Common myeloid progenitor, CD34-positive (primary cell): ENCODE data around the gene GTF2E1.

Experiments
- CTCF ChIA-PET: fragments of 350-600 bp; sonication (Branson Sonifier 250); formaldehyde crosslinking; loops from one replicate; lab custom pipeline; 2021; ENCODE audit warnings: antibody characterized with exemption; lab: Charles Lee
- POLR2A ChIA-PET: fragments of 350-600 bp; sonication (Branson Sonifier 250); formaldehyde crosslinking; loops from one replicate; lab custom pipeline; 2021; ENCODE audit warnings: antibody characterized with exemption; lab: Charles Lee
- DNase-seq, 3 donors: peaks; one replicate each; pipeline versions ENCODE4 v3.0.0 to v3.0.0-alpha.2; 2013
- H3K27ac ChIP-seq, 2 experiments: 1 replicate in 1 of 2; 2 replicates in 1 of 2; pipeline ENCODE4 v1.7.0; 2013; ENCODE audit warnings: inconsistent platforms in 2 of 2, low read length in 2 of 2, mild to moderate bottlenecking in 2 of 2, low read depth in 1 of 2, moderate library complexity in 1 of 2; ENCODE audit not compliant: severe bottlenecking in 2 of 2, insufficient read depth in 1 of 2, poor library complexity in 1 of 2
- H3K27me3 ChIP-seq, 5 experiments: replicated peaks in 2 of 5; 1 replicate in 3 of 5; 2 replicates in 2 of 5; pipeline versions ENCODE4 v1.6.1 to v1.7.0; 2013; ENCODE audit warnings: low read length in 4 of 5, mild to moderate bottlenecking in 2 of 5, moderate library complexity in 2 of 5, inconsistent platforms in 1 of 5; ENCODE audit not compliant: insufficient read depth in 5 of 5, control insufficient read depth in 4 of 5
- H3K36me3 ChIP-seq, 4 experiments: 1 replicate in 2 of 4; 2 replicates in 2 of 4; pipeline versions ENCODE4 v1.6.1 to v1.7.0; 2013; ENCODE audit warnings: low read length in 3 of 4, control low read depth in 1 of 4, mild to moderate bottlenecking in 1 of 4; ENCODE audit not compliant: control insufficient read depth in 4 of 4, insufficient read depth in 4 of 4
- H3K4me1 ChIP-seq, 4 experiments: 1 replicate in 3 of 4; 2 replicates in 1 of 4; pipeline versions ENCODE4 v1.6.1 to v1.7.1; 2013; ENCODE audit warnings: low read length in 3 of 4, mild to moderate bottlenecking in 3 of 4, control low read depth in 1 of 4, inconsistent platforms in 1 of 4, moderate library complexity in 1 of 4; ENCODE audit not compliant: control insufficient read depth in 4 of 4, insufficient read depth in 4 of 4; ENCODE audit errors: control extremely low read depth in 1 of 4
- H3K4me3 ChIP-seq, 7 experiments: 1 replicate in 4 of 7; 2 replicates in 3 of 7; pipeline versions ENCODE4 v1.5.1 to v1.7.0; 2013; ENCODE audit warnings: mild to moderate bottlenecking in 7 of 7, low read length in 6 of 7, moderate library complexity in 6 of 7, inconsistent platforms in 2 of 7, low read depth in 2 of 7, control low read depth in 1 of 7; ENCODE audit not compliant: insufficient read depth in 4 of 7, control insufficient read depth in 1 of 7; ENCODE audit errors: extremely low read depth in 1 of 7
- H3K9me3 ChIP-seq, 5 experiments: 1 replicate in 4 of 5; 2 replicates in 1 of 5; pipeline versions ENCODE4 v1.6.1 to v1.7.1; 2013; ENCODE audit warnings: low read length in 4 of 5, mild to moderate bottlenecking in 2 of 5, inconsistent platforms in 1 of 5, low read depth in 1 of 5, moderate library complexity in 1 of 5; ENCODE audit not compliant: control insufficient read depth in 4 of 5, insufficient read depth in 2 of 5; ENCODE audit errors: control extremely low read depth in 1 of 5
- WGBS: methylation state at CpG from one replicate; pipeline ENCODE4 v1.1.5; 2013; ENCODE audit not compliant: insufficient coverage; 5-methylcytosine and 5-hydroxymethylcytosine counted together

The GTF2E1 gene

DNA sequence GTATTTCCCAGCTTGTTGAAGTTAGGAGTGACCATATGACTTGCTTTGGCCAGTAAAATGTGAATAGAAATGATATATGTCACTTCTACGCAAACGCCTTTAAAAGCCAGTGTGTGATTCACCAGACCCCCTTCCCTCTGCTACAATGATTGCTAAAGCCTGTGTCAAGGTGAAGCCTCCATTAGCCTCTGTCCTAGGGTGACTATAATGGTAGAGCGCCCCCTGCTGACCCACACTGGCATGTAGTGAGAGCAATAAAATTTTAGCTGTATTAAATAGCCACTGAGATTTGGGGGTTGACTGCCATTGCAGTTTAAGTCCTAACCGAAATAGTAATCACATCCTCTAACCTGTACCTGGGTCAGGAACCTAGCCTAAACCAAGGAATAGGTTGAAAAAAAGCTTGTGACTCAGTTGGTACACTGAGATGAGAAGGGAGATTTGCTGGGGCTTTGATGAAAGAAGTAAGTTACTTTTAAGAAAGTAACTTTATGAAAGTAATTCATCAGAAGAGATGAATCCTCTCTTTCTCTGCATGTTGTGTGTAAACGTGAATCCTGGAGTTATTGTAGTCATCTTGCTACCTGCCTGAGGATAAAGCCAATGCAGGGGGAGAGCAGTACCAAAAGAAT, 52.6 kb downstream of the GTF2E1 start:
- POLR2A ChIA-PET, result no interaction called here
- CTCF ChIA-PET, result interaction anchor here (0.8 to 4.4 kb wide), 21 partner anchors 10 to 377 kb away, joined by 3 to 62 read pairs (median 4); partner anchors contain the start of genes GTF2E1, NDUFB4 and RABL3
- no peaks in the 10 kb centered on the region for H3K4me1 ChIP-seq
- DNase-seq, result peak; percentile 78 to 91 (median 85)
- H3K27me3 ChIP-seq, result peaks cover 0 to 40% (median 8%) of the 10 kb centered on the region in 5 experiments
- no peak overlapping the region for H3K27ac ChIP-seq
- H3K9me3 ChIP-seq, result no peaks in the 10 kb centered on the region
- 0% methylated on average over 1 of the region's 5 CpGs for WGBS
- no peak overlapping the region for H3K4me3 ChIP-seq
- no peaks in the 10 kb centered on the region for H3K36me3 ChIP-seq

DNA sequence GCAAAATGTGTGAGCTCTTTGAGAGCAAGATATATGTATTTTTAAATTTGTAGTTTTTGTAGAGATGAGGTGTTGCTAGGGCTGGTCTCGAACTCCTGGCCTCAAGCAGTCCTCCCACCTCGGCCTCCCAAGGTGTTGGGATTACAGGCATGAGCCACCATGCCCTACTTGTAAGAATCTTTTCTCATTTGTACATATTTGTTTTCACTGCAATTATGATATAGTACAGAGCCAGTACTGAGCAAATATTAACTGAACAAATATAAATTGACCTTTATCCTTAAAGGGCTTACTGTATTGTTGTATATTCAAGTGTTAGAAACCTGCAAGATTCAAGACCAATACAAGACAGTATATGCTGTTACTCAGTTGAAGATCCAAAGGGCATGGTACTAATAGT, 53.4 kb downstream of the GTF2E1 start:
- Histone ChIP-seq H3K4me1 (no peaks in the 10 kb centered on the region), H3K36me3 (no peaks in the 10 kb centered on the region), H3K9me3 (no peaks in the 10 kb centered on the region), H3K27ac (no peak overlapping the region), H3K27me3 (peaks cover 0 to 48% (median 11%) of the 10 kb centered on the region in 5 experiments), H3K4me3 (no peak overlapping the region)
- no peak for DNase-seq
- ChIA-PET CTCF (interaction anchor here (1.2 to 4.4 kb wide), 8 partner anchors 13 to 378 kb away, joined by 3 to 62 read pairs (median 4); partner anchors contain the start of gene NDUFB4), POLR2A (no interaction called here)
- WGBS, result no CpG with 5 or more reads among the region's 2 CpGs

DNA sequence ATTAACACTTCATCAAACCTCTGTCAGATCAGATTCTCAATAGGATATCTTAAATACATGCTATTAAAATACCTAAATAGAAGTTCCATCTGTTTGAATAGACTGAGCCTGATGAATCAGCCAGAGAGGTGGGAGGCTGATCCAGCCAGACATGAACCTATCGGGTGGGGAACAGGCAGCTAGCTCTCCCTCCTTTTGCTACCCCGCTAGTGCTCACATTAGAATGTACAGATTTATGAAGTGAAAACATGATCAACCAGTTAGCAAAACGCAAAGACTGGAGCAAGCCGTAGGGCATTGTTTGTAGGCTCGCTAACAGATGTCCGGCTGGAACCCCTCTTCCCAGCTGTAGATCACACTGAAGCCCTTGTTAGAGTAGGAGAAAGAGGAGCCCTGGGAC, 54.4 kb downstream of the GTF2E1 start:
- H3K9me3 ChIP-seq, result no peaks in the 10 kb centered on the region
- no peak for DNase-seq
- H3K36me3 ChIP-seq, result no peaks in the 10 kb centered on the region
- POLR2A ChIA-PET, result no interaction called here
- WGBS, result 86% methylated on average over 4 of the region's 6 CpGs
- peaks cover 0 to 54% (median 14%) of the 10 kb centered on the region in 5 experiments for H3K27me3 ChIP-seq
- no peak overlapping the region for H3K4me3 ChIP-seq
- H3K27ac ChIP-seq, result no peak overlapping the region
- CTCF ChIA-PET, result interaction anchor here (2.4 to 3.2 kb wide), 2 partner anchors 230 to 236 kb away, joined by 7 to 12 read pairs; no protein-coding TSS in a partner anchor
- H3K4me1 ChIP-seq, result peaks cover 0 to 2% (median under 1%) of the 10 kb centered on the region in 4 experiments

DNA sequence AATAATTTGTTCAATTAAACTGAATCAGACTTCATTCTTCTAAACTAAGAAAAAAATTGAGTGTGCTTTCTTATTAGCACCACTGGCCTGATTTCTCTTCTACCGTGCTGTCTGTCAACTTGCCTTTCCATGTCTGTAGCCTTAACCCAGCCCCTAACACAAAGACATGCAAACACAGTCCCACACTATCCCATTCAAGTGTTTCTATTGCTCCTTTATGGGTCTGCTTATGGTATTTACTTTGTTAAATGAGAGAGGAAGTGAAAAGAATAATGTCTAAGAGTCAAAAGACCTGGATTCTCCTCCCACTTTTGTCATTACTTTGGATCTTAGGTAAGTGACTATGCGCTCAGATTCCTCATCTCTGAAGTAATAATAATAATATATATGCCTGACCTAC, 55.3 kb downstream of the GTF2E1 start:
- H3K36me3 ChIP-seq, result no peaks in the 10 kb centered on the region
- CTCF ChIA-PET, result interaction anchor here (2.4 to 3.2 kb wide), 2 partner anchors 230 to 237 kb away, joined by 7 to 12 read pairs; no protein-coding TSS in a partner anchor
- POLR2A ChIA-PET, result no interaction called here
- H3K27me3 ChIP-seq, result peaks cover 0 to 52% (median 14%) of the 10 kb centered on the region in 5 experiments
- no peak overlapping the region for H3K4me3 ChIP-seq
- no CpG with 5 or more reads among the region's 2 CpGs for WGBS
- H3K9me3 ChIP-seq, result no peaks in the 10 kb centered on the region
- no peak for DNase-seq
- H3K27ac ChIP-seq, result no peak overlapping the region
- peaks cover 0 to 4% (median 2%) of the 10 kb centered on the region in 4 experiments for H3K4me1 ChIP-seq

DNA sequence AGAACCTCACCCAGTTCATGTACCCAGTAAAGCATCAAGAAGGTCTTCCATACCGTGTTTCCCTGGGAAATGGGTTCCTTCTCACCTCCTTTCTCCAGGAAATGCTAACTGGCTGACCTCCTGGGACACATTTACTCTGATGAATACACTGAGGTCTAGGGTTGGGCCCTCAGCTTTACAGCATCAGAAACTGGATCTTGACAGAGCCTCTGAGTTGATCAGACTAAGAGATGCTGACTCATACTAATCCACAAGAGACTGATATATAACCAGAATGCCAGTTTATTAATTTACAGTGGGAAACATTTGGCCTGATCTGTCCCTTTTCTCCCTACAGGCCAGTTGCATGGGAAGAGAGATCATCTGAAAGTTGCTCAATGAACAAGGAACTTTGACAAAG, 55.8 kb downstream of the GTF2E1 start:
- no peak for DNase-seq
- no peaks in the 10 kb centered on the region for H3K9me3 ChIP-seq
- no peaks in the 10 kb centered on the region for H3K36me3 ChIP-seq
- 100% methylated on average over 1 of the region's 1 CpG for WGBS
- H3K27me3 ChIP-seq, result peaks cover 0 to 52% (median 14%) of the 10 kb centered on the region in 5 experiments
- POLR2A ChIA-PET, result no interaction called here
- H3K4me1 ChIP-seq, result peaks cover 0 to 4% (median 2%) of the 10 kb centered on the region in 4 experiments
- CTCF ChIA-PET, result interaction anchor here (1.5 to 3.2 kb wide), 3 partner anchors 231 to 239 kb away, joined by 5 to 12 read pairs (median 7); no protein-coding TSS in a partner anchor
- H3K4me3 ChIP-seq, result no peak overlapping the region
- H3K27ac ChIP-seq, result no peak overlapping the region

DNA sequence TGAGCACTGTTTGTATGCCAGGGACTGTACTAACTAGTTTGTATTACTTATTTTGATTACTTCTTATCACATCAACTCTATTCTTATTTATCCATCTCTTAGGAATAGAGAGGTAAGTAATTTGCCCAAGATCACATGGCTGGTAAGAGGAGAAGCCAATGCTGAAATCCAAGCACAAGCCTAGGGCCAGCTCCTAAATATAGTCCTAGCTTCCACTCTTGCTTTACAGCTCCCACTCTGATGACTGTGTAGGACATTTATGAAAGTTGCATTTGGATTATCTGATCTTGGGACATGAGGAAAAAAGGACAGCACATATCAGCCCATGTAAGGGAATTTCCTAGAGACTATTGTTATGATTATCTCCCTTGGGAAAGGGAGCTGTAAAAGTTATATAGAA, 58.1 kb downstream of the GTF2E1 start:
- CTCF ChIA-PET, result no interaction called here

DNA sequence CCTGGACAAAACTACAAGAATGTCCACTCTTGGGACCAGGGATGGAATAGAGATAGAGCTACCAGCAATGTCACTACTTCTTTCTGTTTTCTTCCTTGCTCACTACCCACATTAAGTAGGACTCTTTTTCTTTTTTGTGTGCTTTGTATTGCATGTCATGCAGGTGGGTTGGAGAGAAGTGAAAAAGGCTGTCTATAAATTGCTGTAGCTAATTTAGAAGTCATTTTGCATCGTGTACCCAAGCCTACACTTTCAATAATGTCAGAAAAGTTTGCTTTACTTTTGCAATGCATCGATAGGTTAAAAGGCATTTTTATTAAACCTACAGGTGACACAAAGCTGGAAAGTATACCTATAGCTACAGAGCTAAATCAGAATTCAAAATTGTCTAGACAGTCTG, 58.9 kb downstream of the GTF2E1 start:
- 93% methylated on average over 2 of the region's 2 CpGs for WGBS
- Histone ChIP-seq H3K27me3 (peaks cover 0 to 69% (median 20%) of the 10 kb centered on the region in 5 experiments), H3K4me3 (no peak overlapping the region), H3K4me1 (peaks cover 0 to 4% (median 2%) of the 10 kb centered on the region in 4 experiments), H3K27ac (no peak overlapping the region), H3K9me3 (no peaks in the 10 kb centered on the region), H3K36me3 (no peaks in the 10 kb centered on the region)
- POLR2A ChIA-PET, result no interaction called here
- DNase-seq, result no peak
- CTCF ChIA-PET, result no interaction called here

More for the DNA sequence above, 58.1 kb downstream of the GTF2E1 start:
- H3K4me3 ChIP-seq, result no peak overlapping the region
- POLR2A ChIA-PET, result no interaction called here
- no peaks in the 10 kb centered on the region for H3K36me3 ChIP-seq
- H3K9me3 ChIP-seq, result no peaks in the 10 kb centered on the region
- no peak for DNase-seq
- H3K27ac ChIP-seq, result no peak overlapping the region
- H3K4me1 ChIP-seq, result peaks cover 0 to 4% (median 2%) of the 10 kb centered on the region in 4 experiments
- peaks cover 0 to 69% (median 16%) of the 10 kb centered on the region in 5 experiments for H3K27me3 ChIP-seq
